Thymus (tissue), 11 donors: ENCODE measurements around the gene CDH22. TPM values are rescaled to one million over a fixed set of nuclear protein-coding genes. Genes with fewer than 3 reads are reported as not detected.

ENCODE experiments used
- DNase-seq, 9 donors: peaks; one replicate each; pipeline ENCODE4 v3.0.0-alpha.2; 2013; ENCODE audit warnings: low spot score in 9 of 9, low read depth in 6 of 9, missing footprints in 1 of 9
- H3K27ac ChIP-seq, 2 donors: one replicate each; pipeline ENCODE4 v1.5.1; 2013; ENCODE audit warnings: control low read depth in 1 of 2, low read depth in 1 of 2, low read length in 1 of 2, mild to moderate bottlenecking in 1 of 2, moderate library complexity in 1 of 2
- H3K27me3 ChIP-seq, 2 donors: one replicate each; pipeline ENCODE4 v1.5.1; 2013; ENCODE audit warnings: low read length in 1 of 2; ENCODE audit not compliant: control insufficient read depth in 2 of 2, insufficient read depth in 1 of 2
- H3K36me3 ChIP-seq, 2 donors: one replicate each; pipeline ENCODE4 v1.5.1; 2013; ENCODE audit warnings: low read length in 1 of 2, mild to moderate bottlenecking in 1 of 2, moderate library complexity in 1 of 2; ENCODE audit not compliant: control insufficient read depth in 2 of 2, insufficient read depth in 2 of 2
- H3K4me1 ChIP-seq, 2 donors: one replicate each; pipeline ENCODE4 v1.5.1; 2013; ENCODE audit warnings: low read length in 2 of 2; ENCODE audit not compliant: control insufficient read depth in 2 of 2, insufficient read depth in 2 of 2
- H3K4me3 ChIP-seq, 2 donors: one replicate each; pipeline ENCODE4 v1.5.1; 2013; ENCODE audit warnings: low read length in 2 of 2, control low read depth in 1 of 2, mild to moderate bottlenecking in 1 of 2
- H3K9me3 ChIP-seq, 2 donors: one replicate each; pipeline ENCODE4 v1.5.1; 2013; ENCODE audit warnings: low read length in 1 of 2, mild to moderate bottlenecking in 1 of 2; ENCODE audit not compliant: control insufficient read depth in 2 of 2, insufficient read depth in 1 of 2
- WGBS: extraction: QIAGEN DNeasy Blood & Tissue Kit; methylation state at CpG from one replicate; pipeline ENCODE4 v1.1.7; 2013; 5-methylcytosine and 5-hydroxymethylcytosine counted together
- polyA plus RNA-seq: library from polyadenylated mRNA; stranded (reverse); fragments of 200-250 nt; gene quantifications from one replicate; pipeline ENCODE4 v1.2.3, GENCODE V29; 2013
- total RNA-seq: library from RNA; stranded (reverse); fragments of 120-200 nt; gene quantifications from one replicate; pipeline ENCODE4 v1.2.4, GENCODE V29; 2013
- donor health status: healthy.

Gene CDH22
- total and polyA plus RNA-seq, 2 donors, result 0.05 to 0.11 TPM

- Histone ChIP-seq H3K36me3 (no peaks in the 10 kb centered on the region), H3K27ac (no peak overlapping the region), H3K4me3 (no peak overlapping the region), H3K4me1 (peaks cover 0 to 9% of the 10 kb centered on the region in 2 donors), H3K9me3 (peaks cover 0 to 1% of the 10 kb centered on the region in 2 donors), H3K27me3 (peaks cover 9 to 42% of the 10 kb centered on the region in 2 donors)
- no peak for DNase-seq
- 70% methylated on average over 2 of the region's 2 CpGs for WGBS
Observed at GRCh38 chr20:46343975-46344357, 35.7 kb upstream of the CDH22 start.

DNA sequence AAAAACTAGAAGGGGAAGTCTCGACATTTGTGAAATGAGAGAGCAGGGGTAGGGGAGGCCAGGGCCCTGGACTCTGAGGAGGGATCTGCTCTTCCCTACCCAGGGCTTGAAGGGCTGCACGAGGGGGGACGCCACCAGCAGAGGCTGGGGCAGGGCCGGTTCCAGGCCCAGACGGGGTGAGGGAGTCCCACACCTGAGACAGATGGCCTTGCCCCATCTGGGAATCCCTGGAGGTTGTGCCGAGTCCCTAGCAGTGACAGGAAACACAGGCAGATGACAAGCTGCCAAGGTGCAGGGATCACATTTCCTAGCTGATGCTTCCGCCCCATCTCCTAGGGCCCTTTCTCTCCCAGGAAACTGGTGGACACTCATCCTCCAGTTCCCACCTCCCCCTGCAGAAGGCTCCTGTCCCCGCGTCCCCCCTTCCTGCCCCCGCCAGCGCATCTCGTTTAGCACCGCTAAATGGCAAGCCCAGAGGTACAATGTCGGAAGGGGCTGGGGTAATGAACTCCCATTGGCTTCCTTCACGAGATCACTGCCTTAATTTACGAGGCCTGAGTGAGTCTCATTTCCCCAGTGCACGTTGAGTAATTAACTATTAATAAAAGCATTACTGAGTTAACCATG is 35.2 kb upstream of the CDH22 start:
- H3K36me3 ChIP-seq, result no peaks in the 10 kb centered on the region
- DNase-seq, result no peak
- 9% methylated on average over 17 of the region's 17 CpGs for WGBS
- H3K27me3 ChIP-seq, result peaks cover 9 to 42% of the 10 kb centered on the region in 2 donors
- H3K27ac ChIP-seq, result no peak overlapping the region
- peaks cover 0 to 1% of the 10 kb centered on the region in 2 donors for H3K9me3 ChIP-seq
- H3K4me3 ChIP-seq, result no peak overlapping the region
- peaks cover 0 to 5% of the 10 kb centered on the region in 2 donors for H3K4me1 ChIP-seq

DNA sequence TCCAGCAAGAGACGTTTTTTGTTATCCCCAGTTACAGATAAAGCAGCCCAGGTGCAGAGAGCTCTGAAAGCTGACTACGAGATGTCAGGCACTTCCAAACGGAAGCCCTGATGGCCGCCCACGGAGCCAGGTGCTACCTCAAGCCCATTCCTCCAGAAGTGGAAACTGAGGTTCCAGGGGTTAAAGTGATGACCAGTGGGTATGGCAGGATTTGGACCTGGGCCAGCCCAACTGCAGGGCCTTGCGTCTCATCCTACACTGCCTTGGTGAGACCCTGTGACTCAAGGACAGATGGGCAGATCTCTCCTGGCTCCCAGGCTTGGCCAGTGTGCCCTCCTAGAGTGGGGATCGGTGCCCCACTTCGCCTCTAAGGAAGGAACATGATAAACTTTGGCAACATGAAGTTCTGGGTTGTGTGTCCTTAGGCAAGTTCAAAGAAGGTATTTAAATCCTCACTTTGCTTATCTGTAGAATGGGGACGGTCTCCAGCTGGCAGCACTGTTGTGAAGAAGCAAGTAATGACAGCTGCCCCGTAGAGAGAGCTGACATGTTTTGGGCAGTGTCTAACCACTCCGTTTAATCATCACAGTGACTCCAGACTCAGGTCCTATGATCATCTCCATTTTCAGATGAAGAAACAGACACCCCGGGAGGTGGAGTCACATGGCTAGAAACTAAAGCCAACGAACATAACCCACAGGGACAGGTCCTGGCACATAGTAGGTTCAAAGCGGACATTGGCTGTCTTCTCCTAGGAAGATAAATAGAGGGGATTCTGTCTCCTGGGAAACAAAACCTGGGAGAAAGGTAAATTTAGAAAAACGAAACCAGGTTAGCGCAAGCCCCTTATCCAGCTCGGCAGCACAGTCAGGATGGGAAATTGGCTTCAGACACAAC is 34.4 kb upstream of the CDH22 start:
- Histone ChIP-seq H3K4me3 (no peak overlapping the region), H3K4me1 (peaks cover 0 to 5% of the 10 kb centered on the region in 2 donors), H3K36me3 (no peaks in the 10 kb centered on the region), H3K27me3 (peaks cover 9 to 46% of the 10 kb centered on the region in 2 donors), H3K9me3 (peaks cover 0 to 1% of the 10 kb centered on the region in 2 donors), H3K27ac (no peak overlapping the region)
- WGBS, result 61% methylated on average over 17 of the region's 17 CpGs
- no peak for DNase-seq

GRCh38 chr20:46342010-46342378 is 33.7 kb upstream of the CDH22 start:
- H3K9me3 ChIP-seq, result peaks cover 0 to 1% of the 10 kb centered on the region in 2 donors
- peaks cover 0 to 5% of the 10 kb centered on the region in 2 donors for H3K4me1 ChIP-seq
- DNase-seq, result no peak
- 72% methylated on average over 9 of the region's 9 CpGs for WGBS
- H3K27ac ChIP-seq, result no peak overlapping the region
- no peak overlapping the region for H3K4me3 ChIP-seq
- peaks cover 9 to 52% of the 10 kb centered on the region in 2 donors for H3K27me3 ChIP-seq
- no peaks in the 10 kb centered on the region for H3K36me3 ChIP-seq

DNA sequence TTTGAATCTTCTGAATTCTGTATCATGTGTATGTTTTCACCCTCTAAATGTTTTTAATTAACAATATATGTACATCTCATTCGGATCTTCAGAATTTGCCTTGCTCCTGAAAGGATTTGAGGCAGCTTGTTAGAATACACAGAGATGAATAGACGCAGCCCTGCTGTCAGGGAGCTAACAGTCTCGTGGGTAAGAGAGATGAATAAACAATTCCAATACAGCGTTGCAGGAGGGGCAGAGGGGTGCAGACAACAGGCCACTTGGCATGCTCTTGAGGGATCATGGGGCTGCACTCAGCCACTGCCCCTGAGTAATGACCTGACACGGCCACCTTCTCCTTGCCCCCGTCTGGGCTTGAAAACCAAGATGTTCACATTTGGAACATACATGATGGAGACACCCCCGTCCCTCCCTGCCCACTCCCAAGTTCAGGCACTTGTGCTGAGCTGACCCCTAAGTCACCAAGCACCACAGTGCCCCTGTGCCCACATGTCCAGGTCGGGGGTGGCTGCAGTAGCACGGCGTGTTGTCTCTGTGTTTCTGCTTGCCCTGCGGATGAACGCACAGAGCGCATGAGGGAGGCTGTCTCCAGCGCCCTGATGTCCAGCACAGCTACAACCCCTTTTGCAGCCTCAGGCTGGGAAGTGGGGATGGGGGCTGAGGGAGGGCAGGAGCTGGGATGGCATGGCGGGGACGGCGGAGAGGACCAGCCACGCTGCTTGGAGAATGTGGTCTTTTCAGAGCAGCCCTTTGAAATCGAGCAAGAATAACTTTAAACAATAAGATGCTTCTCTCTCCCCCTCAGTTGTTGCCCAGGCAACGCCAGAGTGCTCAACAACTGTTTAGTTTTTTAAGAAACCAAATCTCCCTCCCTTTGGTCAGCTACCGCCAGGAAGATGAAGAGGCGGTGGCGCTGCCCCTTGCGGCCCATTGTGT is 33.0 kb upstream of the CDH22 start:
- Histone ChIP-seq H3K4me3 (no peak overlapping the region), H3K9me3 (peaks cover 0 to 1% of the 10 kb centered on the region in 2 donors), H3K4me1 (peaks cover 0 to 5% of the 10 kb centered on the region in 2 donors), H3K27me3 (peaks cover 9 to 52% of the 10 kb centered on the region in 2 donors), H3K36me3 (no peaks in the 10 kb centered on the region), H3K27ac (no peak overlapping the region)
- 77% methylated on average over 24 of the region's 24 CpGs for WGBS
- no peak for DNase-seq

DNA sequence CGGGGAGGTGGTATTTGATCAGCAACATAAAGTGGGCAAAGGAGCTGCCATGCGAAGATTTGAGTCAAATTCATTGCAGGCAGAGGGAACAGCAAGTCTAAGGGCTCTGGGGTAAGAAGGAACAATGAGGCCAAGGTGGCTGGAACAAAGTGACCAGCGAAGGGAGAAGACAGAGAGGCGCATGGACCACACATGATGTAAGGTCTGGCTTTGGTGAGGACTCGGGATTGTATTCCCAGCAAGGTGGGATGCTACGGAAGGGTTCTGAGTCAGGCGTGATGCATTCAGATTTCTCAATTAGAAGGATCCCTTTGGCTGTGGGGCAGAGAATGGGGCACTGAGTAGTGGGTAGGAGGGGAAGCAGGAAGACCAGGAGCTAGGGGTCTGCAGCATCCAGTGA is 30.7 kb upstream of the CDH22 start:
- no peak for DNase-seq
- Histone ChIP-seq H3K36me3 (no peaks in the 10 kb centered on the region), H3K4me1 (peaks cover 0 to 5% of the 10 kb centered on the region in 2 donors), H3K4me3 (no peak overlapping the region), H3K27me3 (peaks cover 9 to 53% of the 10 kb centered on the region in 2 donors), H3K9me3 (peaks cover 0 to 1% of the 10 kb centered on the region in 2 donors), H3K27ac (no peak overlapping the region)
- WGBS, result 87% methylated on average over 7 of the region's 7 CpGs

DNA sequence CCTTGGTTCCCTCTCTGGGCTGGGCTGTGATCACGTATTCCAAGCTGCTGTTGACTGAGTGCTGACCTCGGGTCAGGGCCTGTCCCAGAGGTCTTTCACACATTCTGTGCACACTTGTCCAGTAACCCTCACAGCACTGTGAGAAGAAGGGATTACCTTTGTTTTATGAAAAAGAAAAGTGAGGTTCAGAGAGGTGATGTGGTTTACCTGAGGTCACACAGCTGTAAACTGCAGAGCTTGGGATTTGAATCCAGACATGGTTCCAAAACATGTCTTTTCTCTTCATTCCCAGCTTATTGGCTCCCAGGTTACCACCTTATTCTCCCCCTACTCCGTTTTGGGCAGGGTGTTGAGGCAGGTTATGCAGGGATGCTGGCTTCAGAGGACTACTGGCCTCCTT is 28.4 kb upstream of the CDH22 start:
- peaks cover 0 to 1% of the 10 kb centered on the region in 2 donors for H3K9me3 ChIP-seq
- 74% methylated on average over 3 of the region's 3 CpGs for WGBS
- no peaks in the 10 kb centered on the region for H3K4me1 ChIP-seq
- no peaks in the 10 kb centered on the region for H3K36me3 ChIP-seq
- peaks cover 0 to 51% of the 10 kb centered on the region in 2 donors for H3K27me3 ChIP-seq
- H3K27ac ChIP-seq, result no peak overlapping the region
- no peak overlapping the region for H3K4me3 ChIP-seq
- no peak for DNase-seq

DNA sequence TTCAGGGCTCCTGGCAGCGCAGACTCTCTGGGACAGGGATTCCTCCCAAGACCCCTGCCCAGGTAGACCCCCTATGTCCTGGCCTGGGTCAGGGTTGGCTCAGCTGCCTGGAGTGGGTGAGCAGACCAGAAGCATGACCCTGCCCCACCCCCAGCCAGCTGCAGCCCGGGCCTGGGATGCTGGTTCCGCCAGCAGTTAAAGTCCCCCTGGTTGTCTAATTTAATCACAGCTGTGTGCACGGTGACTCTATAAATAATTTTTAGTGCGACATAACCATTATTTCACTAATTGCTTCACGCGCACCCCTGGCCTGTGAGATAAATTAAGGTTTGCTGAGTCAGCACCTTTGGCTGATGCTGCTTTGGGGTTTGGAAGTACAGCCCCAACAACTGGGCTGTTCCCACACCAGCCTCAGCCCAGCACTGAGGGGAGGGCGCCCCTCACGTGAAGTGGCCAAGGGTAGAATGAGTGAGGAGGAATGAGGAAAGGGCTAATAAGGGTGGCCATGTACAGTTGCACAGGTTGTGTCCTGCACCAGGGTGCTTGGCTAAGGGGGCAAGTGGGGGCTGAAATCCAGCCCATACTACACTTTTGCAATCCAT is 26.1 kb upstream of the CDH22 start:
- WGBS, result 48% methylated on average over 9 of the region's 9 CpGs
- no peak for DNase-seq
- peaks cover 0 to 63% of the 10 kb centered on the region in 2 donors for H3K27me3 ChIP-seq

More for the DNA sequence above, 26.1 kb upstream of the CDH22 start:
- Histone ChIP-seq H3K4me1 (no peaks in the 10 kb centered on the region), H3K27ac (no peak overlapping the region), H3K9me3 (peaks cover 0 to 3% of the 10 kb centered on the region in 2 donors), H3K4me3 (no peak overlapping the region), H3K36me3 (no peaks in the 10 kb centered on the region)
